Right renal cortex interstitium (tissue), 3 donors: Measurements from ENCODE around the gene TRAF1. TPM values are rescaled to one million over a fixed set of nuclear protein-coding genes. Genes with fewer than 3 reads are reported as not detected.

ENCODE experiments used
- DNase-seq, 3 donors: peaks; one replicate each; pipeline ENCODE4 v3.0.0-alpha.2; 2013; ENCODE audit warnings: low read depth in 3 of 3, low spot score in 2 of 3
- polyA plus RNA-seq, 3 donors: library from polyadenylated mRNA; unstranded; fragments of 120-200 nt; gene quantifications; one replicate each; pipeline ENCODE4 v1.2.1, GENCODE V29; 2013; ENCODE audit not compliant: insufficient read length in 3 of 3

The TRAF1 gene
- polyA plus RNA-seq, 3 donors = 4.1 to 5.4 (median 4.5) TPM

GRCh38 chr9:120925535-120926396 is 830 bp downstream of the TRAF1 start:
- DNase-seq = no peak

- no peak for DNase-seq
Observed at GRCh38 chr9:120924698-120925534, 1.7 kb downstream of the TRAF1 start.

GRCh38 chr9:120923620-120924328 is 2.8 kb downstream of the TRAF1 start:
- DNase-seq = no peak

GRCh38 chr9:120922404-120923195 is 4.0 kb downstream of the TRAF1 start:
- no peak for DNase-seq

- no peak for DNase-seq
Observed at GRCh38 chr9:120921661-120922181, 4.9 kb downstream of the TRAF1 start.

GRCh38 chr9:120920806-120921178 is 5.8 kb downstream of the TRAF1 start:
- no peak for DNase-seq

- DNase-seq = no peak
Observed at GRCh38 chr9:120919843-120920805, 6.5 kb downstream of the TRAF1 start.

- no peak for DNase-seq
Observed at GRCh38 chr9:120918931-120919842, 7.4 kb downstream of the TRAF1 start.

GRCh38 chr9:120917929-120918762 is 8.4 kb downstream of the TRAF1 start:
- no peak for DNase-seq

GRCh38 chr9:120916991-120917880 is 9.4 kb downstream of the TRAF1 start:
- no peak for DNase-seq

GRCh38 chr9:120916588-120916987 is 10.0 kb downstream of the TRAF1 start:
- no peak for DNase-seq

- DNase-seq = no peak
Observed at GRCh38 chr9:120915854-120916470, 10.6 kb downstream of the TRAF1 start.

- no peak for DNase-seq
Observed at GRCh38 chr9:120914953-120915352, 11.6 kb downstream of the TRAF1 start.

GRCh38 chr9:120914396-120914795 is 12.2 kb downstream of the TRAF1 start:
- no peak for DNase-seq

GRCh38 chr9:120913647-120914264 is 12.8 kb downstream of the TRAF1 start:
- no peak for DNase-seq
